Astrocyte (in vitro differentiated cells and primary cell): ENCODE data around the gene MARF1. TPM values are rescaled to one million over a fixed set of nuclear protein-coding genes. Genes with fewer than 3 reads are reported as not detected.

Experiments used
- DNase-seq: peaks from one replicate; pipeline ENCODE4 v3.0.0-alpha.2; 2010; ENCODE audit warnings: low read depth
- FAIRE-seq: peaks from 2 replicates; lab custom pipeline; 2011; peaks lifted over from hg19 to GRCh38; lab: Jason Lieb, UNC
- H2AFZ ChIP-seq: 2 replicates; pipeline ENCODE4 v1.6.0; 2012; ENCODE audit warnings: low read depth, low read length, inconsistent platforms
- H3K27ac ChIP-seq: 2 replicates; pipeline ENCODE4 v1.5.1; 2011; ENCODE audit warnings: low read depth, low read length, inconsistent platforms
- H3K27me3 ChIP-seq: 2 replicates; pipeline ENCODE4 v1.6.0; 2011; ENCODE audit warnings: low read length, inconsistent platforms; ENCODE audit not compliant: insufficient read depth
- H3K36me3 ChIP-seq: 2 replicates; pipeline ENCODE4 v1.5.1; 2011; ENCODE audit warnings: low read length, inconsistent platforms; ENCODE audit not compliant: insufficient read depth
- H3K4me1 ChIP-seq: 2 replicates; pipeline ENCODE4 v1.5.1; 2011; ENCODE audit warnings: low read length, inconsistent platforms; ENCODE audit not compliant: insufficient read depth
- H3K4me2 ChIP-seq: 2 replicates; pipeline ENCODE4 v1.6.0; 2012; ENCODE audit warnings: low read length, inconsistent platforms
- H3K4me3 ChIP-seq: 2 replicates; pipeline ENCODE4 v1.5.1; 2011; ENCODE audit warnings: low read depth, mild to moderate bottlenecking, low read length, inconsistent platforms; ENCODE audit not compliant: insufficient read depth
- H3K79me2 ChIP-seq: 2 replicates; pipeline ENCODE4 v1.6.0; 2012; ENCODE audit warnings: mild to moderate bottlenecking, low read length, inconsistent platforms; ENCODE audit not compliant: insufficient read depth
- H3K9ac ChIP-seq: 2 replicates; pipeline ENCODE4 v1.6.0; 2012; ENCODE audit warnings: mild to moderate bottlenecking, low read length, inconsistent platforms
- H3K9me3 ChIP-seq: 2 replicates; pipeline ENCODE4 v1.5.1; 2012; ENCODE audit warnings: low read depth, mild to moderate bottlenecking, low read length, inconsistent platforms; ENCODE audit not compliant: insufficient read depth
- H4K20me1 ChIP-seq: 2 replicates; pipeline ENCODE4 v1.6.0; 2012; ENCODE audit warnings: low read length, inconsistent platforms; ENCODE audit not compliant: insufficient read depth
- H3K27ac Mint-ChIP-seq: one replicate; pipeline ENCODE4 v1.8.0; 2021; ENCODE audit warnings: mild to moderate bottlenecking, mixed read lengths; ENCODE audit not compliant: unreplicated experiment
- H3K27me3 Mint-ChIP-seq: one replicate; pipeline ENCODE4 v1.8.0; 2021; ENCODE audit warnings: low read depth, mixed read lengths; ENCODE audit not compliant: unreplicated experiment
- H3K36me3 Mint-ChIP-seq: one replicate; pipeline ENCODE4 v1.8.0; 2021; ENCODE audit warnings: low read depth, mixed read lengths; ENCODE audit not compliant: unreplicated experiment
- H3K4me1 Mint-ChIP-seq: one replicate; pipeline ENCODE4 v1.8.0; 2021; ENCODE audit warnings: low read depth, mixed read lengths; ENCODE audit not compliant: unreplicated experiment
- H3K4me3 Mint-ChIP-seq: one replicate; pipeline ENCODE4 v1.8.0; 2021; ENCODE audit warnings: mild to moderate bottlenecking, moderate library complexity, mixed read lengths; ENCODE audit not compliant: unreplicated experiment
- H3K9me3 Mint-ChIP-seq: one replicate; pipeline ENCODE4 v1.8.0; 2021; ENCODE audit warnings: mild to moderate bottlenecking, mixed read lengths; ENCODE audit not compliant: unreplicated experiment
- CTCF ChIP-seq: IDR thresholded peaks from 2 replicates; pipeline ENCODE4 v1.5.1; 2011; ENCODE audit warnings: low read depth, mild to moderate bottlenecking, inconsistent platforms, low read length, moderate library complexity; ENCODE audit not compliant: insufficient read depth
- EZH2 ChIP-seq: IDR thresholded peaks from 2 replicates; pipeline ENCODE4 v1.6.1; 2012; ENCODE audit warnings: mild to moderate bottlenecking, low read length, inconsistent platforms; ENCODE audit not compliant: insufficient read depth
- total RNA-seq: library from RNA; stranded (reverse); gene quantifications from 2 replicates; pipeline ENCODE4 v1.2.1, GENCODE V29; 2021

The MARF1 gene
- total RNA-seq, 1 donor from 2014 or later = 47.4 TPM

GRCh38 chr16:15587152-15587825, 55.7 kb downstream of the MARF1 start:
- DNase-seq (no peak), FAIRE-seq (no peak)
- no peak overlapping the region for H3K4me3 Mint-ChIP-seq
- Histone ChIP-seq H3K9me3 (peaks cover 13% of the 10 kb centered on the region), H2AFZ (no peak overlapping the region), H4K20me1 (no peaks in the 10 kb centered on the region), H3K36me3 (peaks cover 9% of the 10 kb centered on the region), H3K9ac (no peak overlapping the region), H3K4me3 (no peak overlapping the region), H3K4me2 (no peak overlapping the region), H3K27ac (no peak overlapping the region), H3K4me1 (peaks cover 5% of the 10 kb centered on the region), H3K27me3 (no peaks in the 10 kb centered on the region), H3K79me2 (no peaks in the 10 kb centered on the region)
- H3K9me3 Mint-ChIP-seq = peaks cover 24% of the 10 kb centered on the region
- no peak overlapping the region for H3K27ac Mint-ChIP-seq
- TF ChIP-seq EZH2 (no peak), CTCF (no peak)
- peaks cover 10% of the 10 kb centered on the region for H3K4me1 Mint-ChIP-seq
- H3K27me3 Mint-ChIP-seq = no peaks in the 10 kb centered on the region
- H3K36me3 Mint-ChIP-seq = peaks cover 51% of the 10 kb centered on the region

DNA sequence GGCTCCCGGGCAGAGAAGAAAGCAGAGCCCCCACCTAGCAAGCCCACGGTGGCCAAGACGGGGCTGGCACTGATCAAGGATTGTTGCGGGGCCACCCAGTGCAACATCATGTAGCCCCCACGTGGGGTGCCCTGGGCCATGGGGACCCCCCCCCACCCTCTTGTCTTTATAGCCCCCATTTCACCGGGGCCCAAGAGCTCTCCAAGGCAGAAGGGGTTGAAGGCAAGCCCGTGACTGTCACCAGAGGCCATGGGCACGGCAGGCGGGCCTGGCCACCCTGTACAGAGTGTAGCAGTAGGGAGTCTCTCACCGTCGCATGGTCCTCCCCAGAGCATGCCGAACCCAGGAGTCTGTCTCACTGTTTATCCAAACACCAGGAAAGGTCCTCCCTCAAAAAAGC, 56.2 kb downstream of the MARF1 start:
- Histone ChIP-seq H3K4me2 (no peak overlapping the region), H3K27me3 (no peaks in the 10 kb centered on the region), H3K4me1 (peaks cover 5% of the 10 kb centered on the region), H3K9ac (no peak overlapping the region), H3K36me3 (peaks cover 12% of the 10 kb centered on the region), H3K9me3 (peaks cover 13% of the 10 kb centered on the region), H2AFZ (no peak overlapping the region), H3K4me3 (no peak overlapping the region), H3K27ac (no peak overlapping the region), H3K79me2 (no peaks in the 10 kb centered on the region), H4K20me1 (no peaks in the 10 kb centered on the region)
- FAIRE-seq (no peak), DNase-seq (no peak)
- Mint-ChIP-seq H3K27ac (no peak overlapping the region), H3K4me1 (peaks cover 10% of the 10 kb centered on the region), H3K27me3 (no peaks in the 10 kb centered on the region), H3K9me3 (peaks cover 24% of the 10 kb centered on the region), H3K4me3 (no peak overlapping the region), H3K36me3 (peaks cover 53% of the 10 kb centered on the region)
- TF ChIP-seq EZH2 (no peak), CTCF (no peak)

DNA sequence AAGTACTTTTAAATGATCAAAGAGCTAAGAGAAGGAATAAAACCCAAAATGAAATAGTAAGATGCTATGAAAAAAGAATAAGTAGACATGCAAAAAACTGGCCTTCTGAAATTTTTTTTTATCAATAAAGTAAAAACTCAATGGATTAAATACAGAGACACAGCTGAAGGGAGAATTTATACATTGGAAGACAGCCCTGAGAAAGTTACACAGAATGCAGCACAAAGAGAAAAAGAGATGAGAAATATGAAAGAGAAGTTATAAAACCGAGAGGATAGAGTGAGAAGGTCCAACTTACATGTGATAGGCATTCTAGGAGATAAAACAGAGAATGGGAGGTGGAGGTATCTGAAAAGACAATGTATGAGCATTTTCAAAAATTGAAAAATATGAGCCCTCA, 57.0 kb downstream of the MARF1 start:
- Histone ChIP-seq H3K9me3 (peaks cover 13% of the 10 kb centered on the region), H4K20me1 (no peaks in the 10 kb centered on the region), H3K4me3 (no peak overlapping the region), H2AFZ (no peak overlapping the region), H3K27ac (no peak overlapping the region), H3K79me2 (no peaks in the 10 kb centered on the region), H3K27me3 (no peaks in the 10 kb centered on the region), H3K9ac (no peak overlapping the region), H3K4me1 (peaks cover 5% of the 10 kb centered on the region), H3K36me3 (peaks cover 15% of the 10 kb centered on the region), H3K4me2 (no peak overlapping the region)
- Mint-ChIP-seq H3K27ac (no peak overlapping the region), H3K36me3 (peaks cover 59% of the 10 kb centered on the region), H3K9me3 (peaks cover 24% of the 10 kb centered on the region), H3K4me1 (peaks cover 3% of the 10 kb centered on the region), H3K4me3 (no peak overlapping the region), H3K27me3 (no peaks in the 10 kb centered on the region)
- DNase-seq (no peak), FAIRE-seq (no peak)
- TF ChIP-seq EZH2 (no peak), CTCF (no peak)
